ENCODE results near the gene CACNA1D.

The CACNA1D gene

DNA sequence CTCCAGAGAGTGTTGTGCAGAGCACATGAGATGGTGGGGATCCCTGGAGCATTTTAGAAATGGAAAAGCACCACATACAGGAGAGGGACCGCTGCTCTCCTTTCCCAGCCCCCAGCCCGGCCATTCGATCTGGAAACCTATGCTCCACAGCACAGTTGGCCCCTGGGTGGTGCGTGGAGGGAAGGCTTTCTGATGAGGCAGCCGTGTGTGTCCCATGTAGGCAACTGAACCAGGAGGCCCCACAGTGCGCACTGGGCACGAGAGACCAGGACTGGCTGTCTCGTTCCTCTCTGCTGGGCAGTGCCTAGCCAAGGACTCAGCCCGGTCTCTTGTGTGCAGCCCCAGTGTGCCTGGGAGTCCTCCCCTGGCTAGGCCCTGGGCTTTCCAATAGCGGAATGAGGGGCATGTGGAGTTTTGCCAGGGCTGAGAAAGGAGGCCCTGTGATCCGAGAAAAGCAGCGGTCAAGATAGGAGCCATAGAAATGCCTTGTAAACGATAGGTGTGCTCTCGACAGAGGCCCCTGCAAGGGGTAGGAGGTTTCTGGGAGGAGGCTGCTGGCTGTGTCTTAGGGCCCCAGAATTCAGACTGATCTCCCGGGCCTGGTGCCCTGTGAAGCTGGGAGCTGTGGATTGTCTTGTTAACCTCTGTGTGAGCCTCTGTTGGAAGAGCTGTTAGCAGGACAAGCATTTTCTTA lies 312.9 kb downstream of the CACNA1D start:
- DNase-seq (ENCODE audit: low read depth): no peak

DNA sequence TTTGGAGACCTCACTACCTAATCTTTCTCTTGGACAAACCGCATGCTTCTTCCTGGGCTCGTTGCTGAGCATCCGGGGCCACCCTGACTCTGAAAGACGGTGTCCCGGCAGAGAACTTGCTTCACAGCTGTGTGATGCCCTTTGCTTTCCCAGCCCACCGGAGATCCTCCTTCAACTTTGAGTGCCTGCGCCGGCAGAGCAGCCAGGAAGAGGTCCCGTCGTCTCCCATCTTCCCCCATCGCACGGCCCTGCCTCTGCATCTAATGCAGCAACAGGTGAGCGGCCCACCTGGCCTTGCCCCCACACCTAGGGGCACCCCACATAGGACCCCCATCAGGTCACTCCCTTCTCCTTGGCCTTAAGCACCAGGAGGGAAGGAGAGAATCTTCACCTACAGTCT lies 314.1 kb downstream of the CACNA1D start:
- no peak for DNase-seq (ENCODE audit: low read depth)

DNA sequence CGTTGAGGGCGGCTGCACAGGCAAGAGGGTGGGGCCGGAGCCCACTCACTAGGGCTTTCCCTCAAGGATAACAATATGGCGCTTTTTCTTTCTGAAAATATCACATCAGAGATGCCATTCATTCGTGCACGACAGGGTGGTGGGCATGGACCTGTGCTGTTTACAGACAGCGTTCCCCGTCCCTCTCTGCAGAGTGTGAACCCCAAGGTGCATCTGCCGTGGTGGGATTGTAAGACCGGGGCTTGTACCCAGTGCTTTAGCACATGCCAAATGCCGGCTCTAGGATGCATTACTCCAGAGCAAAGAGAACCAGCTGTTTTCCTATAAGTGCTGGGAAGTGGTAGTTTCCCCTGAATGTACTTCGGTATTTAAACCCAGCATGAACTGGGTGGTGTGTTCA lies 314.9 kb downstream of the CACNA1D start:
- DNase-seq (ENCODE audit: low read depth): no peak

DNA sequence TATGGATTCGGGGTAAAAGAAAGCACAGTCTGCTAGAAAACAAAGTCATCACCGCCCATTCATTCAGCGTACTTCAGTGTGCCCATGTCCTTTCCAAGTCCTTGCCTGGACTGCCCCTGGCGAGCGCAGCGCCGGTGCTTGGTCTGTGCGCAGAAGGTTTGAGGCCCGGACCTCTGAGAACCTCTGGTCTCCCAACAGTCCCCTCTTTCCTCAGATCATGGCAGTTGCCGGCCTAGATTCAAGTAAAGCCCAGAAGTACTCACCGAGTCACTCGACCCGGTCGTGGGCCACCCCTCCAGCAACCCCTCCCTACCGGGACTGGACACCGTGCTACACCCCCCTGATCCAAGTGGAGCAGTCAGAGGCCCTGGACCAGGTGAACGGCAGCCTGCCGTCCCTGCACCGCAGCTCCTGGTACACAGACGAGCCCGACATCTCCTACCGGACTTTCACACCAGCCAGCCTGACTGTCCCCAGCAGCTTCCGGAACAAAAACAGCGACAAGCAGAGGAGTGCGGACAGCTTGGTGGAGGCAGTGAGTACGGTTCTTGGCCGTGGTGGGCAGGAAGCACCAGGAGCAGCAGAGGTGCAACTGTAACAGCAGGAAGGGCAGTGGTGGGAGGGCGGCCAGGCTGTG lies 315.5 kb downstream of the CACNA1D start:
- DNase-seq (ENCODE audit: low read depth): no peak

DNA sequence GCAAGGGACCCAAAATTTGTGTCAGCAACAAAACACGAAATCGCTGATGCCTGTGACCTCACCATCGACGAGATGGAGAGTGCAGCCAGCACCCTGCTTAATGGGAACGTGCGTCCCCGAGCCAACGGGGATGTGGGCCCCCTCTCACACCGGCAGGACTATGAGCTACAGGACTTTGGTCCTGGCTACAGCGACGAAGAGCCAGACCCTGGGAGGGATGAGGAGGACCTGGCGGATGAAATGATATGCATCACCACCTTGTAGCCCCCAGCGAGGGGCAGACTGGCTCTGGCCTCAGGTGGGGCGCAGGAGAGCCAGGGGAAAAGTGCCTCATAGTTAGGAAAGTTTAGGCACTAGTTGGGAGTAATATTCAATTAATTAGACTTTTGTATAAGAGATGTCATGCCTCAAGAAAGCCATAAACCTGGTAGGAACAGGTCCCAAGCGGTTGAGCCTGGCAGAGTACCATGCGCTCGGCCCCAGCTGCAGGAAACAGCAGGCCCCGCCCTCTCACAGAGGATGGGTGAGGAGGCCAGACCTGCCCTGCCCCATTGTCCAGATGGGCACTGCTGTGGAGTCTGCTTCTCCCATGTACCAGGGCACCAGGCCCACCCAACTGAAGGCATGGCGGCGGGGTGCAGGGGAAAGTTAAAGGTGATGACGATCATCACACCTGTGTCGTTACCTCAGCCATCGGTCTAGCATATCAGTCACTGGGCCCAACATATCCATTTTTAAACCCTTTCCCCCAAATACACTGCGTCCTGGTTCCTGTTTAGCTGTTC lies 316.9 kb downstream of the CACNA1D start:
- no peak for DNase-seq (ENCODE audit: low read depth)

DNA sequence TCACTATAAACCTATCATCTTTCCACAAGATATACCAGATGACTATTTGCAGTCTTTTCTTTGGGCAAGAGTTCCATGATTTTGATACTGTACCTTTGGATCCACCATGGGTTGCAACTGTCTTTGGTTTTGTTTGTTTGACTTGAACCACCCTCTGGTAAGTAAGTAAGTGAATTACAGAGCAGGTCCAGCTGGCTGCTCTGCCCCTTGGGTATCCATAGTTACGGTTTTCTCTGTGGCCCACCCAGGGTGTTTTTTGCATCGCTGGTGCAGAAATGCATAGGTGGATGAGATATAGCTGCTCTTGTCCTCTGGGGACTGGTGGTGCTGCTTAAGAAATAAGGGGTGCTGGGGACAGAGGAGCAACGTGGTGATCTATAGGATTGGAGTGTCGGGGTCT lies 318.0 kb downstream of the CACNA1D start:
- DNase-seq (ENCODE audit: low read depth): no peak

DNA sequence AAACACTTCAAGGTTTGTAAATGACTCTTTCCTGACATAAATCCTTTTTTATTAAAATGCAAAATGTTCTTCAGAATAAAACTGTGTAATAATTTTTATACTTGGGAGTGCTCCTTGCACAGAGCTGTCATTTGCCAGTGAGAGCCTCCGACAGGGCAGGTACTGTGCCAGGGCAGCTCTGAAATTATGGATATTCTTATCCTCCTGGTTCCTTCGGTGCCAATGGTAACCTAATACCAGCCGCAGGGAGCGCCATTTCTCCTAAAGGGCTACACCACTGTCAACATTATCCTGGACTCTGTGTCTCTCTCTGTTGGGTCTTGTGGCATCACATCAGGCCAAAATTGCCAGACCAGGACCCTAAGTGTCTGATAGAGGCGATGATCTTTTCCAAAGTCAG lies 318.8 kb downstream of the CACNA1D start:
- no peak for DNase-seq (ENCODE audit: low read depth)

DNA sequence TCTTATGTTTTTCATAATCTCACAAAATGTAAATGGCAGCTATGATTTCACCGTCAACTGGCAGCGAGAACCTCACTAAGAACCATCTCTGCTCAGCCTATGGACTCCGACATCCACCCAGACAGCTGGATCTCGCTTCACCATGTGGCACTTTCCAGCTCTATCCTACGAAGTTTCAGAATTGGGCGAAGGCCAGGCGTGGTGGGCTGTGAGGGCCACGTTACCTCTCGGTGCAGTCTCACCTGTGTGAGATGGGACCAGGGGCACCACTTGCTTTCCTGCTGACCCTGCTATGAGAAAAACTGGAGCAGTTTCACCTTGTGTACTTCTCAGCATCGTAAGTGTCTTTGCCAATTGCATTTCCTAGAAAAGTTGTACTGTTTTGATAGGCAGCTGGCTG lies 319.5 kb downstream of the CACNA1D start:
- no peak for DNase-seq (ENCODE audit: low read depth)

DNA sequence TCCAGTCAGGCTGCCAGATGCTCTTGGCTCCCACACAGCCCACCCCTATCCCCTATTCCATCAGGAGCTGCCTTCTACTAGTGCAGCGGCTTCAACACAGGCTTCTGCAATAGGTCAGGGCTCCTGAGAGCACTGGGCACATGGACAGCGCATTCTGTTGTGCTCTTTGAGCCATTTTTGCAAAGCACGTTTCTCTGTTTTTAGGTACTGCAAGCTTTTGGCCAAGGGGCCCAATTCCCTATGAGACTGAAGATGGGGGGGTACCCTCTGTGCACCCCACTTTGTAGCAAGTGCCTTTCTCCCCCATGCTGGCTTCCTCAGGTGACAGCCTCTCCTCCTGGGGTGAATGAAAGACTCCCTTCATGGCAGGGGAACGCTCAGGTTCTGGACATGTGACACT lies 320.7 kb downstream of the CACNA1D start:
- DNase-seq (ENCODE audit: low read depth): no peak

DNA sequence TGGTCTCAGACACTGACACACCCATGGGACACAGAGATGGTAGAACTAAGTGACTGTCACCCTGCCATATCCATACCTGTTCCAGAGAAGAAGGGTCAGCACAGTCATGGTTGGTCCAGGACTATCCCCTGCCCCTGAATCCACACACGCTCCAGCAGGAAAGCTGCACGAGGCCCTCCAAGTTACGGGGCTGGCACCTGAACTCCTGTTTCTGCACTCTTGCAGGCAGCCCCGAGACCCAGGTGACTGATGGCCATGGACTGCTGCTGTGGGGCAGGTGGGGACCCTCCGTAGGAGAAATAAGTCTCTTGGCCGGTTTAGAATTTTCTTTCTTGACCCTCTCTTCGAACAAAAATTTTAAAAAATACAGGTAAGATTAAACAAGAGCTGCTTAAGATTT lies 321.2 kb downstream of the CACNA1D start:
- no peak for DNase-seq (ENCODE audit: low read depth)

DNA sequence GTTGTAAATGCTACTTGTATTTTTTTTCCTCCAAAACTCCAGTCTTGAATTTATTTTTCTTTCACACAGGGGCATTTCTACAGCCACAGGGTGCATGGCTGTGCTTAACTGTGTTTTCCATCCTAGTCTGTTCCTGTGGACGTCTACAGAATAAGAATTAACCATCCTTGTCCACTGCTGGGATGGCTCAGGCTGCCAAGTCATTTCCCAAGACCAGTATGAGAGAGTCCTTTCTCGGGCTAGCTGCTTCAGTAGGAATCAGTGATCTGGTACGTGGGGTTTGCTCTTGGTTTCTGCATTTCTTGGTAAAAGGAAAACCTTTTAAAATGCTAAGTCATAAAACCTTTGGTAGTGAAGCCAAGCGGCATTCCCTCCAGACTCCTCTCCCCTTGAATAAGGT lies 322.0 kb downstream of the CACNA1D start:
- DNase-seq (ENCODE audit: low read depth): no peak

DNA sequence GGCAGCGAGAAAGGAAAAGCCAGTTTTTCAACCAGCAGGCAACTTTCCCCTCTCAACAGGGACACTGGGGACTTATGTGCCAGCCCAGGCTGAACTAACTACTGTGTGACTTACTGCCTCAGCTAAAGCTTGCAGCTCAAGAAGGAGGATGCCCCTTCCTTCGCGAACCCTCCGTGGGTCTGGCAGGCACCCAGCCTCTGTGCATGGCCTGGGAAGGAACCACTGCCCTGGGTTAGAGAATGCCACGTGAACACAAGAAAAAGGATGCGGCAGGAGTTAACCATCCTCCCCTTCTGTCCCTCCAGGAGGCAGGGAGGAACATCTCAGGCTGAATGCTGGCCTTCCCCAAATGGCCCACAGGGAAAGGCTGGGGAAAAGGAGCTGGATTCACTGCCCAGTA lies 322.8 kb downstream of the CACNA1D start:
- DNase-seq (ENCODE audit: low read depth): no peak

DNA sequence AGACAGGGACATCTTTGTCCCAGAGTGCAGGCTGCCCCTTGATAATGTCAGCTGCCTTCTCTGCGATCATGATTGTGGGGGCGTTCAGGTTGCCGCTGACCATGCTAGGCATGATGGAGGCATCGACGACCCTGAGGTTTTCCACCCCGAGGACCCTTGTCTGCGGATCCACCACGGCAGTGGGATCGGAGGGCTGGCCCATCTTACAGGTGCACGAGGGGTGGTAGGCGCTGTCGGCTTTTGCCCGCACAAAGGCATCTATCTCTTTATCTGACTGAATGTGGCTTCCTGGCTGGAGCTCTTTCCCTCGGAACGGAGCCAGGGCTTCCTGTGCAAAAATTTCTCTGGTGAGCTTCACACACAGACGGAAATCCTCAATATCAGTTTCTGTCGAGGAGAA lies 323.4 kb downstream of the CACNA1D start:
- no peak for DNase-seq (ENCODE audit: low read depth)

DNA sequence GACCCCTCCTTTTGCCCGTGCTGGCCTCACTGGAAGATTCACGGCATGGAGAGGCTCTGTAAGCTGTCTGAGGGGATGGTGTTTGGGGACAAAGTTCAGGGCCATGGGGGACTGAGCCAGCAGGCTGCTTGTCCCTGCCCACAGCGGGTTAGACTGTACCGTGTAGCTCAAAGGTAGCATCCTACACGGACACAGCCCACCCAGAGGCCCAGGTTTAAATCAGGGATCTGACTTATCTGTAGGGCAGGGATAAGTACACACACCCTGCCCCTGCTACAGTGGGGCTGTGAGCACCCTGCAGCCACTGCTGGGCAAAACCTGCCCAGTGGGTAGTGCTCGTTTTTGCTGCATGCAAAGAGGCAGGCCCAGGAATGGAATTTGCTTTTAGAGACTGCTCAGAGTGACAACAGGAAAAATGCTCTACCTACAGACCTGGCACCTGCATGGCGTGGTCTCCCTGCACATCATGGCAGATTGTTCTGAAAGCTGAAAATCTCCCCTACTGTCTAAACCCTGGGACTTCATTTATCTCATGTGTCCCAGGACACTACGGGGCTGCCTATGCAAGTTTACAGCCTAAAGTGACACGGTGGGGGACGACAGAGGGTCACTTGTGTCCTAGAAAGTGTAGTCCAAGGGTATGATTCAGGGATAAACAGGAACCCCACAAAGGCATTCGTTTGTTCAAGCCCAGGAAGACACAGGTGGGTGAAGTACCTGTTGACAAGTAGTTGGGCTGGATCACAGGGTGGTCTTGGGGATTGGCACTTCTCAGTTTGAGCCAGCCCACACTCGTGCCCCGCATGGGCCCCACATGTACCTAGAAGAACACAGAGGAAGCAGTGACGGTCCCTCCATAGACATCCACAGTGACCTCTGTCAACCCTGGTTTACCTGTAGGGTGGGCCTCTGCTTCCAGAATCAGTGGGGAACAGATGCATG lies 324.1 kb downstream of the CACNA1D start:
- no peak for DNase-seq (ENCODE audit: low read depth)

DNA sequence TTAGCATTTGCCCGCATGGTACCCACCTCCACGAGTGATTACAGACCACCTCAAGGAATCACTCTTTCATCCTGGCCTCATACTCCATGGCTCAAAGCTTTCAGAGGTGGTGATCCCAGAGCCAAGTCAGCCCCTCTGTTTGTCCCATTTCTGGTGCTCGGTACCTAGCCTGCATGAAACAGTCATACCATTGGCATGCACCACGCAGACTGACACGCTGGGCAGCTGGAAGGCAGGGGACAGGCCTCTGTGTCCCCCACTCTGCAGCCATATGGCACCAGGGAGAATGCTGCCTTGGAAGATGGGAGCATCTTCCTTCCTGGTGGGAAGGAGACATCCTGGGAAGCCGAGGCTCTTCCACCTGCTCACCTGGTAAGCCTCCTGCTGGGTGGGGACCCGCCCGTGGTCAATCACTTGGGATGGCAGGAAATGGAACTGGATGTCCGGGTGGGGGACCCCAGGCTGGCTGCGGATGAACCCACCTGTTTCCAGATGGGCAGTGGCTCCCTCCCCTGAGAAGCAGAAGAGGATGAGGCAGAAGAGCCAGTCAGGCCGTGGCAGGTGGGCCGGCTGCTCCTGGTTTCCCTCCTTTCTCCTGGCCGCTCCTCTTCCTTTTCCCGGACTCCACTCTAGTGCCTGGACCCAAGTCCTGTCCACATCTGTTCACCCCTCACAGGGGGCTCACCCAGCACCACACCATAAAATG lies 324.9 kb downstream of the CACNA1D start:
- no peak for DNase-seq (ENCODE audit: low read depth)

DNA sequence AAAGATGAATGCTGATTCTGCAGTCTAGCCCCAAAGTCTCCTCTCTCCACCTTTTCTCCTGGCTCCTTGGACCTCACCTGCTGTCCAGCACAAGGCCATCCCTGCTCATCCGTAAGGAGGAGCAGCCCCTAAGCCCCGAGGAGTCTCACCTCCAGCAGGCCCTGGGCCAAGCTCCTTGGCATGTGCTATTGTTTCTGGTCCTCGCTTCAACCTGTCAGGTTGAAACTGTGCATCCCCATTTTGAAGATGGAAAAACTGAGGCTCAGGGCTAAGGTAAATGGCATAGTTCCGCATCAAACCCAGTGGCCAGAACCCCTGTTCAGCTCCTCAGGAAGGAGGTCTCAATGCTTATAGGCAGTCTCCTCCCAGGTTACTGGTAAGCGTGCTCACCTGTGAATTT lies 325.7 kb downstream of the CACNA1D start:
- DNase-seq (ENCODE audit: low read depth): no peak

DNA sequence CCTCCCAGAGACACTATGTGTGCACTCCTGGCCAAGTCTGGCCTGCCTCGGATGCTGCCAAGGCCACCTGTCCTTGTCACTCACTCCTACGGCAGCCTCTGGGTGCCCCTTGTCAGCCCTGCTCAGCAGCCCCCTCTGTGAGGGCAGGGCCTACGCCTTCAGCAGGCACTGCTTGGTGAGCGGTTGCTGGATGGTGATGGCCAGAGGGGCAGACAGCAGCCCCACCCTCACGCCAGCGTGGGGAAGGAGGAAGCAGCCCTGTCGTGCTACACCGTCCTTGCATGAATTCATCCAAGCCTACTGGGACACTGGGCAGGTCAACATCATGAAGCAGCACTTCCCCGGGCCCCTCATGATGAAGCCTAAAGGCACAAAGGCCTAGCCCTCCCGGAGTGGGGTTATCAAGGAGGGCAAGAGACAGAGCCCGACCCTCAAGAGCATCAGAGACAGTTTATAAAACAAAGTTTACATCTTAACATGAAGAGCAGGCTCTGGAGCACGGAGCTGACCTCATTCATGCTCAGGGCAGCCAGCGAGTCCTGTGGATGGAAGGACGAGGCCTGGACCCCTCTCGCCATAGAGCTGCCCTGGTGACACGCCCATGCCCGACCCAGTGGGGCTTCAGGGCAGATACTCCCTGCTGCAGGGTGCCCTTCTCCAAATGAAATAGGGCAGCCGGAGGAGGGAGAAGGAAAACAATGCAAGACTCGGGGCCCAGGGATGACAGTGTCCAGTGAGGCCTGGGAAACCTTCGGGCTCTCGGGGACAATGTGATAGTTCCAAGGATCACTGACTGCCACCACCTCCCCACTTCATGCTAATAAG lies 326.6 kb downstream of the CACNA1D start:
- DNase-seq (ENCODE audit: low read depth): no peak

DNA sequence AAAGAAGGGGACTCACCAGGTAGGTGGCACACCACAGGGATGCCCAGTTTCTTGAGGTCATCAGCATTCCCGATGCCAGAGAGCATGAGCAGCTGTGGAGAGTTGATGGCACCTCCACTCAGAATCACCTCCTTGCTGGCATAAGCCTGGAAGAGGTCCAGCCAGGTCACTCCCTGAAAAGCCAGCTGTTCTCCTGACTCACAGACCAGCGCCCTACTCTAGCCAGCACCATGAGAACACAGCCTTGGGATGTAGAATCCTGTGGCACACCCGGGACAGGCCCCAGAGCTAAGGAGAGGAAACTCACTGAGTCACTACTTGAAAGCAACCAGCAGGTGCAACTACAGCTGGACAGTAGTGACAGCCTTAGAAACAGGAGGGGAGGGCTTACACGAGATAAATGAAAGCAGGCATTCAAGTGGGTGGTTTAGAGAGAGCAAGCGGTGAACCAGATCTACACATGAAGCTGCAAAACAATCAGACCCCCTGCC lies 327.3 kb downstream of the CACNA1D start:
- DNase-seq (ENCODE audit: low read depth): no peak

DNA sequence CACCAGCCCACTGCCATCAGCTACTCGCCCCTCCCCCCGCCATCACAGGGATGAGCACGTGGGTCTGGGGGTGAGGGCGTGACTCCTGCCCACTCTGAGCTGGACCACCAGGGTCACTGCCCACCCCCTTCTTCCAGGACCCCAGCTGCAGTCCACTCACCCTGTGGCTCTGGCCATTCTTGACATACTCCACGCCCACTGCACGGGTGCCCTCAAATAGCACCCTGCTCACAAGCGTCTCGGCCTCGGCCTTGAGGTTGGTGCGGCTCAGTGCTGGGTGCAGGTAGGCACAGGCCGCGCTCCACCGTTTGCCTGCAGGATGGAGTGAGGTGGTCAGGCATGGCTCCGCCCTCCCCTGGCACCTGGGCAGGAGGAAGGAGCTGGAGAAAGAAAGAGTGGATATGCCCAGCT lies 327.9 kb downstream of the CACNA1D start:
- no peak for DNase-seq (ENCODE audit: low read depth)

Measured in stimulated activated CD8-positive, alpha-beta memory T cell treated with anti-CD3 and anti-CD28 coated beads, Interleukin-12 subunit alpha, Interleukin-12 subunit beta, amount 100 ng/mL, for 4 hours (primary cell).